Lower leg skin (tissue), 3 donors: ENCODE data around the gene UNC119.

Experiments used
- POLR2A ChIP-seq, 2 donors: fragments of 450-650 bp; IDR thresholded peaks; one replicate each; pipeline ENCODE4 v1.6.1; 2016 to 2017; ENCODE audit warnings: antibody characterized with exemption in 2 of 2, mild to moderate bottlenecking in 1 of 2, moderate library complexity in 1 of 2
- TF ChIP-seq, protein P1 (sequence below), 3 donors: fragments of 450-650 bp; IDR thresholded peaks; one replicate each; pipeline ENCODE4 v1.5.1; 2016; ENCODE audit warnings: antibody characterized with exemption in 3 of 3, mild to moderate bottlenecking in 3 of 3, moderate library complexity in 2 of 3

DNA sequence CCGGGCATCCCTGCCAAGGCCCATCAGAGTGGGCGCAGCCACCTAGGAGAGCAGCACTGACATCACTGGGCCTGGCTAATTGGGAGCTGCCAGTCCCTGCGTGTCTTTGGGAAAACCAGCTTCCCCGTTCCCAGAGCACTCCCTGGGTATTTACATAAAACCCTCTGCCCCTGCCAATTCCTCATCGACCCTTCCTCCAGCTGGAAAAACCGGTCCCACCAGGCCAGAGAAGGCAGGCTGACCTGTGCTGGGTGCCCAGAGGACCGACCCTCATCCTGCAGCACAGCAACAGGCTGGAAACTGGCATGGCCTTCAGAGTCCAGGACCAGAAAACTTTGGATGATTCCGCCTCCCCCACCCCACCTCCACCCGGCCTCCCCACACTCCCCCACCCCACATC is 54.5 kb downstream of the UNC119 start:
- TF ChIP-seq, protein P1, sequence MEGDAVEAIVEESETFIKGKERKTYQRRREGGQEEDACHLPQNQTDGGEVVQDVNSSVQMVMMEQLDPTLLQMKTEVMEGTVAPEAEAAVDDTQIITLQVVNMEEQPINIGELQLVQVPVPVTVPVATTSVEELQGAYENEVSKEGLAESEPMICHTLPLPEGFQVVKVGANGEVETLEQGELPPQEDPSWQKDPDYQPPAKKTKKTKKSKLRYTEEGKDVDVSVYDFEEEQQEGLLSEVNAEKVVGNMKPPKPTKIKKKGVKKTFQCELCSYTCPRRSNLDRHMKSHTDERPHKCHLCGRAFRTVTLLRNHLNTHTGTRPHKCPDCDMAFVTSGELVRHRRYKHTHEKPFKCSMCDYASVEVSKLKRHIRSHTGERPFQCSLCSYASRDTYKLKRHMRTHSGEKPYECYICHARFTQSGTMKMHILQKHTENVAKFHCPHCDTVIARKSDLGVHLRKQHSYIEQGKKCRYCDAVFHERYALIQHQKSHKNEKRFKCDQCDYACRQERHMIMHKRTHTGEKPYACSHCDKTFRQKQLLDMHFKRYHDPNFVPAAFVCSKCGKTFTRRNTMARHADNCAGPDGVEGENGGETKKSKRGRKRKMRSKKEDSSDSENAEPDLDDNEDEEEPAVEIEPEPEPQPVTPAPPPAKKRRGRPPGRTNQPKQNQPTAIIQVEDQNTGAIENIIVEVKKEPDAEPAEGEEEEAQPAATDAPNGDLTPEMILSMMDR (IDR thresholded peaks at IDR 0.05) = no peak
- TF ChIP-seq POLR2A (IDR thresholded peaks at IDR 0.05) = no peak
